Gastrocnemius medialis (tissue), 4 donors: ENCODE measurements around the gene CFD.

ENCODE experiments used
- POLR2A ChIP-seq, 2 donors: fragments of 450-650 bp; IDR thresholded peaks; one replicate each; pipeline ENCODE4 v1.6.1; 2017; ENCODE audit warnings: antibody characterized with exemption in 2 of 2, mild to moderate bottlenecking in 2 of 2, moderate library complexity in 2 of 2
- TF ChIP-seq, protein P1 (sequence below), 5 experiments: fragments of 450-650 bp in 3 of 5; fragments of 200-600 bp in 2 of 5; sonication (generic) in 2 of 5; IDR thresholded peaks in 4 of 5; conservative IDR thresholded peaks in 1 of 5; 1 replicate in 4 of 5; 2 replicates in 1 of 5; pipeline ENCODE4 v1.5.1; 2016 to 2019; ENCODE audit warnings: antibody characterized with exemption in 5 of 5, mild to moderate bottlenecking in 3 of 5, moderate library complexity in 3 of 5

GRCh38 chr19:870963-871401, 11.5 kb downstream of the CFD start:
- TF ChIP-seq, protein P1, sequence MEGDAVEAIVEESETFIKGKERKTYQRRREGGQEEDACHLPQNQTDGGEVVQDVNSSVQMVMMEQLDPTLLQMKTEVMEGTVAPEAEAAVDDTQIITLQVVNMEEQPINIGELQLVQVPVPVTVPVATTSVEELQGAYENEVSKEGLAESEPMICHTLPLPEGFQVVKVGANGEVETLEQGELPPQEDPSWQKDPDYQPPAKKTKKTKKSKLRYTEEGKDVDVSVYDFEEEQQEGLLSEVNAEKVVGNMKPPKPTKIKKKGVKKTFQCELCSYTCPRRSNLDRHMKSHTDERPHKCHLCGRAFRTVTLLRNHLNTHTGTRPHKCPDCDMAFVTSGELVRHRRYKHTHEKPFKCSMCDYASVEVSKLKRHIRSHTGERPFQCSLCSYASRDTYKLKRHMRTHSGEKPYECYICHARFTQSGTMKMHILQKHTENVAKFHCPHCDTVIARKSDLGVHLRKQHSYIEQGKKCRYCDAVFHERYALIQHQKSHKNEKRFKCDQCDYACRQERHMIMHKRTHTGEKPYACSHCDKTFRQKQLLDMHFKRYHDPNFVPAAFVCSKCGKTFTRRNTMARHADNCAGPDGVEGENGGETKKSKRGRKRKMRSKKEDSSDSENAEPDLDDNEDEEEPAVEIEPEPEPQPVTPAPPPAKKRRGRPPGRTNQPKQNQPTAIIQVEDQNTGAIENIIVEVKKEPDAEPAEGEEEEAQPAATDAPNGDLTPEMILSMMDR (IDR thresholded peaks at IDR 0.05 in 4 of 5, conservative IDR thresholded peaks at IDR 0.05 in 1 of 5), result no peak
- TF ChIP-seq POLR2A (IDR thresholded peaks at IDR 0.05), result no peak
